CD14-positive monocyte (primary cell): ENCODE results near the gene PCDHA1. TPM values are rescaled to one million over a fixed set of nuclear protein-coding genes. Genes with fewer than 3 reads are reported as not detected.

ENCODE experiments used
- DNase-seq, 3 donors: peaks; one replicate each; pipeline ENCODE4 v3.0.0-alpha.2; 2011 to 2022
- H2AFZ ChIP-seq: 2 replicates; pipeline ENCODE4 v1.6.0; 2012; ENCODE audit warnings: mild to moderate bottlenecking, low read depth, low read length, inconsistent platforms; ENCODE audit not compliant: insufficient read depth, poor library complexity, severe bottlenecking
- H3K27ac ChIP-seq, 2 donors: 1 replicate in 1 of 2; 2 replicates in 1 of 2; pipeline ENCODE4 v1.5.1; 2012 to 2013; ENCODE audit warnings: low read length in 2 of 2, control low read depth in 1 of 2, inconsistent platforms in 1 of 2, low read depth in 1 of 2, mild to moderate bottlenecking in 1 of 2
- H3K27me3 ChIP-seq, 2 donors: one replicate each; pipeline versions ENCODE4 v1.6.0 to v1.6.1; 2011 to 2013; ENCODE audit warnings: low read length in 2 of 2; ENCODE audit not compliant: control insufficient read depth in 2 of 2, insufficient read depth in 2 of 2
- H3K36me3 ChIP-seq, 2 donors: replicated peaks in 1 of 2; 1 replicate in 1 of 2; 2 replicates in 1 of 2; pipeline versions ENCODE4 v1.5.1 to v1.6.1; 2012 to 2013; ENCODE audit warnings: low read length in 2 of 2, control low read depth in 1 of 2, inconsistent platforms in 1 of 2, mild to moderate bottlenecking in 1 of 2; ENCODE audit not compliant: insufficient read depth in 2 of 2, control insufficient read depth in 1 of 2
- H3K4me1 ChIP-seq, 2 donors: 1 replicate in 1 of 2; 2 replicates in 1 of 2; pipeline versions ENCODE4 v1.5.1 to v1.6.1; 2012 to 2013; ENCODE audit warnings: low read length in 2 of 2, control low read depth in 1 of 2, inconsistent platforms in 1 of 2, mild to moderate bottlenecking in 1 of 2, moderate library complexity in 1 of 2; ENCODE audit not compliant: insufficient read depth in 2 of 2, control insufficient read depth in 1 of 2
- H3K4me2 ChIP-seq: replicated peaks from 2 replicates; pipeline ENCODE3; 2012; ENCODE audit warnings: low read length, moderate library complexity, mild to moderate bottlenecking; ENCODE audit not compliant: poor library complexity, severe bottlenecking; ENCODE audit errors: extremely low read depth
- H3K4me3 ChIP-seq, 3 experiments: fragments of 200-600 bp in 1 of 3; sonication (generic) in 1 of 3; replicated peaks in 1 of 3; 1 replicate in 2 of 3; 2 replicates in 1 of 3; pipeline ENCODE4 v1.5.1; 2011 to 2013; ENCODE audit warnings: low read length in 3 of 3, mild to moderate bottlenecking in 3 of 3, control low read depth in 2 of 3, low read depth in 2 of 3, inconsistent platforms in 1 of 3, moderate library complexity in 1 of 3
- H3K79me2 ChIP-seq: 2 replicates; pipeline ENCODE4 v1.6.0; 2012; ENCODE audit warnings: mild to moderate bottlenecking, control low read depth, inconsistent platforms, low read length, moderate library complexity; ENCODE audit not compliant: insufficient read depth
- H3K9ac ChIP-seq: 2 replicates; pipeline ENCODE4 v1.6.0; 2017; ENCODE audit warnings: low read length, mild to moderate bottlenecking; ENCODE audit not compliant: insufficient read depth, poor library complexity, severe bottlenecking
- H3K9me3 ChIP-seq, 2 donors: replicated peaks in 1 of 2; 1 replicate in 1 of 2; 2 replicates in 1 of 2; pipeline versions ENCODE4 v1.5.1 to v1.6.1; 2012 to 2013; ENCODE audit warnings: low read length in 2 of 2, control low read depth in 1 of 2; ENCODE audit not compliant: control insufficient read depth in 1 of 2, insufficient read depth in 1 of 2
- H4K20me1 ChIP-seq: 2 replicates; pipeline ENCODE4 v1.6.0; 2012; ENCODE audit warnings: mild to moderate bottlenecking, low read length, control low read depth, moderate library complexity; ENCODE audit not compliant: insufficient read depth
- H3K27ac Mint-ChIP-seq, 7 donors: one replicate each; pipeline ENCODE4 v1.8.0; 2020; ENCODE audit warnings: mild to moderate bottlenecking in 7 of 7, mixed read lengths in 7 of 7, moderate library complexity in 6 of 7, inconsistent platforms in 2 of 7
- H3K27me3 Mint-ChIP-seq, 3 donors: one replicate each; pipeline ENCODE4 v1.8.0; 2021 to 2022; ENCODE audit warnings: low read depth in 3 of 3, mild to moderate bottlenecking in 3 of 3, mixed read lengths in 3 of 3, moderate library complexity in 3 of 3, inconsistent platforms in 1 of 3
- H3K36me3 Mint-ChIP-seq, 2 donors: one replicate each; pipeline ENCODE4 v1.8.0; 2020; ENCODE audit warnings: mixed read lengths in 2 of 2, inconsistent platforms in 1 of 2, mild to moderate bottlenecking in 1 of 2
- H3K4me1 Mint-ChIP-seq: one replicate; pipeline ENCODE4 v1.8.0; 2020; ENCODE audit warnings: mild to moderate bottlenecking, mixed read lengths
- H3K4me3 Mint-ChIP-seq, 2 donors: one replicate each; pipeline ENCODE4 v1.8.0; 2020; ENCODE audit warnings: mild to moderate bottlenecking in 2 of 2, mixed read lengths in 2 of 2, moderate library complexity in 1 of 2
- H3K9me3 Mint-ChIP-seq, 7 donors: one replicate each; pipeline ENCODE4 v1.8.0; 2020 to 2022; ENCODE audit warnings: mixed read lengths in 7 of 7, mild to moderate bottlenecking in 6 of 7, moderate library complexity in 6 of 7, inconsistent platforms in 2 of 7
- WGBS: methylation state at CpG from one replicate; pipeline ENCODE4 v1.1.5; 2013; ENCODE audit warnings: missing lambda C conversion rate; ENCODE audit not compliant: insufficient coverage; 5-methylcytosine and 5-hydroxymethylcytosine counted together
- intact Hi-C, 2 donors: fragments of 100-400 bp; cut with micrococcal nuclease; formaldehyde crosslinking; loops; one replicate each; pipeline versions ENCODE4 v1.15.0 to v1.15.1; 2023
- polyA plus RNA-seq, 3 donors: library from polyadenylated mRNA; depleted of rRNA in 1 of 3; unstranded in 2 of 3; stranded (reverse) in 1 of 3; fragments of 300-500 nt in 2 of 3; fragments of >200 nt in 1 of 3; fragmentation: Illumina TruSeq in 2 of 3; gene quantifications; 1 replicate in 2 of 3; 2 replicates in 1 of 3; pipeline ENCODE4 v1.2.3, GENCODE V29; 2012 to 2021
- TF ChIP-seq, protein P1 (sequence below): fragments of 200-600 bp; IDR thresholded peaks from one replicate; pipeline ENCODE4 v1.8.0; 2022; ENCODE audit warnings: antibody characterized with exemption, mild to moderate bottlenecking

Gene PCDHA1
- polyA plus RNA-seq, 3 donors, result not detected

DNA sequence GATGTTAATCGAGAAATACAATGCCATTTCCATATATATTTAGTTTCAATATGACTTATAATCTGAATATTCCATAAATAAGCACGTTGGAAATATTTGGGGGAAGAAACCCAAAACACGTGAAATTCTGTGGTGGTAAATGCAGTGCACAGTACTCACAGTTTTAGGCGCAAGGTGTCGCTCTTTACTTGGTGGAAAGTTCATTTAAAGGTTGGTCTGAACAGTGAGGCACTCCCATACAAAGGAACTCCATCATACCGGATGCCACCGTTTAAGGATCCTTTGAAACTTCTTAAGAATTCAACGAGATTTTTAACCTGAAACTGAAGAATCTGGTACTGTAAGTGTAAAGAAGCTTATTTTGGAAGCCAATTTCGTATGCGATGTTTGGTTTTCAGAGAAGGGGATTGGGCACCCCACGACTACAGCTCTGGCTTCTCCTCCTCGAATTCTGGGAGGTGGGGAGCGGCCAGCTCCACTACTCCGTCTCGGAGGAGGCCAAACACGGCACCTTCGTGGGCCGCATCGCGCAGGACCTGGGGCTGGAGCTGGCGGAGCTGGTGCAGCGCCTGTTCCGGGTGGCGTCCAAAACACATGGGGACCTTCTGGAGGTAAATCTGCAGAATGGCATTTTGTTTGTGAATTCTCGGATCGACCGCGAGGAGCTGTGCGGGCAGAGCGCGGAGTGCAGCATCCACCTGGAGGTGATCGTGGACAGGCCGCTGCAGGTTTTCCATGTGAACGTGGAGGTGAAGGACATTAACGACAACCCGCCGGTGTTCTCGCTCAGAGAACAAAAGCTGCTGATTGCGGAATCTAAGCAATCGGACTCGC is 83.0 kb downstream of the PCDHA1 start, which contains the start of gene PCDHA11:
Gene PCDHA11, plus strand, starts transcription at position 237 of the 834 bp plus-strand sequence. Its CDS starts 147 bp downstream, at position 384.
- no peak within 1 kb of the TSS for H3K27ac Mint-ChIP-seq
- Histone ChIP-seq H3K27me3 (peaks cover 0 to 11% of the 10 kb centered on the region in 2 donors), H3K9me3 (peaks cover 28 to 49% of the 10 kb centered on the region in 2 donors), H3K4me2 (no peak within 1 kb of the TSS), H3K79me2 (no peaks in the 10 kb centered on the region), H3K9ac (no peak within 1 kb of the TSS), H3K4me3 (no peak within 1 kb of the TSS), H3K4me1 (no peaks in the 10 kb centered on the region), H2AFZ (no peak within 1 kb of the TSS), H3K27ac (no peak within 1 kb of the TSS), H3K36me3 (no peaks in the 10 kb centered on the region), H4K20me1 (no peaks in the 10 kb centered on the region)
- no peak for DNase-seq
- WGBS, result 22% methylated on average over 30 of the region's 41 CpGs
- peaks cover 19 to 44% (median 33%) of the 10 kb centered on the region in 7 donors for H3K9me3 Mint-ChIP-seq
- H3K27me3 Mint-ChIP-seq, result peaks cover 6 to 23% (median 22%) of the 10 kb centered on the region in 3 donors
- peaks cover 0 to 12% of the 10 kb centered on the region in 2 donors for H3K36me3 Mint-ChIP-seq
- intact Hi-C loops, result no loop called here
- TF ChIP-seq, protein P1, sequence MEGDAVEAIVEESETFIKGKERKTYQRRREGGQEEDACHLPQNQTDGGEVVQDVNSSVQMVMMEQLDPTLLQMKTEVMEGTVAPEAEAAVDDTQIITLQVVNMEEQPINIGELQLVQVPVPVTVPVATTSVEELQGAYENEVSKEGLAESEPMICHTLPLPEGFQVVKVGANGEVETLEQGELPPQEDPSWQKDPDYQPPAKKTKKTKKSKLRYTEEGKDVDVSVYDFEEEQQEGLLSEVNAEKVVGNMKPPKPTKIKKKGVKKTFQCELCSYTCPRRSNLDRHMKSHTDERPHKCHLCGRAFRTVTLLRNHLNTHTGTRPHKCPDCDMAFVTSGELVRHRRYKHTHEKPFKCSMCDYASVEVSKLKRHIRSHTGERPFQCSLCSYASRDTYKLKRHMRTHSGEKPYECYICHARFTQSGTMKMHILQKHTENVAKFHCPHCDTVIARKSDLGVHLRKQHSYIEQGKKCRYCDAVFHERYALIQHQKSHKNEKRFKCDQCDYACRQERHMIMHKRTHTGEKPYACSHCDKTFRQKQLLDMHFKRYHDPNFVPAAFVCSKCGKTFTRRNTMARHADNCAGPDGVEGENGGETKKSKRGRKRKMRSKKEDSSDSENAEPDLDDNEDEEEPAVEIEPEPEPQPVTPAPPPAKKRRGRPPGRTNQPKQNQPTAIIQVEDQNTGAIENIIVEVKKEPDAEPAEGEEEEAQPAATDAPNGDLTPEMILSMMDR, result no peak
- peak within 1 kb of the TSS in 1 of 2 donors; percentile 39 for H3K4me3 Mint-ChIP-seq
- H3K4me1 Mint-ChIP-seq, result no peaks in the 10 kb centered on the region

DNA sequence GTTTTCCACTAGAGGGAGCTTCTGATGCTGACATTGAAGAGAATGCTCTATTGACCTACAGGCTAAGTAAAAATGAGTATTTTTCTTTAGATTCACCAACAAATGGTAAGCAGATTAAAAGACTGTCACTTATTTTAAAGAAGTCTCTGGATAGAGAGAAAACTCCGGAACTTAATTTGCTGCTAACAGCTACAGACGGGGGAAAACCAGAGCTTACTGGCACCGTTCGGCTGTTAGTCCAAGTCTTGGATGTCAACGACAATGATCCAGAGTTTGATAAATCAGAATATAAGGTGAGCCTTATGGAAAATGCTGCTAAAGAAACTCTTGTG is 83.6 kb downstream of the PCDHA1 start:
- H3K9me3 ChIP-seq, result peaks cover 28 to 53% of the 10 kb centered on the region in 2 donors
- Mint-ChIP-seq H3K9me3 (peaks cover 19 to 44% (median 37%) of the 10 kb centered on the region in 7 donors), H3K36me3 (peaks cover 0 to 12% of the 10 kb centered on the region in 2 donors), H3K27me3 (peaks cover 6 to 26% (median 22%) of the 10 kb centered on the region in 3 donors), H3K4me3 (peak overlapping the region in 1 of 2 donors; percentile 39), H3K27ac (no peak overlapping the region), H3K4me1 (no peaks in the 10 kb centered on the region)
- no peak for DNase-seq
- intact Hi-C loops, result no loop called here
- 73% methylated on average over 4 of the region's 5 CpGs for WGBS
- peaks cover 0 to 15% of the 10 kb centered on the region in 2 donors for H3K27me3 ChIP-seq
- no peak overlapping the region for H3K9ac ChIP-seq
- H3K4me1 ChIP-seq, result no peaks in the 10 kb centered on the region
- H3K36me3 ChIP-seq, result no peaks in the 10 kb centered on the region
- no peaks in the 10 kb centered on the region for H4K20me1 ChIP-seq
- H3K79me2 ChIP-seq, result no peaks in the 10 kb centered on the region
- TF ChIP-seq, protein P1, result no peak
- no peak overlapping the region for H2AFZ ChIP-seq
- H3K4me3 ChIP-seq, result no peak overlapping the region
- no peak overlapping the region for H3K27ac ChIP-seq
- no peak overlapping the region for H3K4me2 ChIP-seq
